IMR-90 (cell line): ENCODE data around the gene LY6G6D. TPM values are rescaled to one million over a fixed set of nuclear protein-coding genes. Genes with fewer than 3 reads are reported as not detected.

Experiments used
- ATAC-seq: fragments of 200-7000 bp; cut with Tn5 transposase; 2 replicates; pipeline ENCODE4 v1.9.1; 2020; ENCODE audit warnings: low read depth, mild to moderate bottlenecking, moderate library complexity
- BruUV-seq: library from RNA; stranded (reverse); fragments of 400-500 nt; replicated peaks from 2 replicates; lab custom pipeline; 2021; lab: Mats Ljungman, UMichigan
- CTCF ChIA-PET: fragments of 300-600 bp; formaldehyde crosslinking; extraction: SDS; loops from one replicate; lab custom pipeline; 2021; ENCODE audit warnings: antibody characterized with exemption; lab: Yijun Ruan, JAX
- POLR2A ChIA-PET: fragments of 300-600 bp; sonication (Branson Sonifier 250); formaldehyde crosslinking; loops from one replicate; lab custom pipeline; 2022; ENCODE audit warnings: antibody characterized with exemption; ENCODE audit not compliant: unreplicated experiment; lab: Charles Lee
- DNase-seq: peaks from one replicate; pipeline ENCODE4 v3.0.0; 2013
- H2AFZ ChIP-seq: replicated peaks from 2 replicates; pipeline ENCODE3; 2013; ENCODE audit warnings: low read length, mild to moderate bottlenecking; ENCODE audit not compliant: poor library complexity
- H2AK5ac ChIP-seq: 2 replicates; pipeline ENCODE4 v1.6.1; 2013; ENCODE audit warnings: low read depth, low read length, inconsistent platforms
- H2AK9ac ChIP-seq: replicated peaks from 2 replicates; pipeline ENCODE3; 2013; ENCODE audit warnings: mild to moderate bottlenecking, low read depth, low read length, moderate library complexity; ENCODE audit not compliant: poor library complexity
- H2BK120ac ChIP-seq: 2 replicates; pipeline ENCODE4 v1.6.1; 2013; ENCODE audit warnings: low read depth, low read length, inconsistent platforms
- H2BK15ac ChIP-seq: 3 replicates; pipeline ENCODE4 v1.6.1; 2013; ENCODE audit warnings: low read depth, low read length, inconsistent platforms
- H2BK20ac ChIP-seq: 2 replicates; pipeline ENCODE4 v1.6.1; 2013; ENCODE audit warnings: low read depth, mild to moderate bottlenecking, inconsistent platforms, low read length, moderate library complexity
- H2BK5ac ChIP-seq: 2 replicates; pipeline ENCODE4 v1.6.1; 2013; ENCODE audit warnings: mild to moderate bottlenecking, low read depth, low read length, inconsistent platforms; ENCODE audit not compliant: poor library complexity, severe bottlenecking
- H3K14ac ChIP-seq: replicated peaks from 2 replicates; pipeline ENCODE4 v1.6.1; 2013; ENCODE audit warnings: low read depth, low read length, inconsistent platforms
- H3K18ac ChIP-seq: 2 replicates; pipeline ENCODE4 v1.6.1; 2013; ENCODE audit warnings: low read depth, low read length, control low read depth
- H3K23ac ChIP-seq: 2 replicates; pipeline ENCODE4 v1.6.1; 2013; ENCODE audit warnings: low read depth, low read length, inconsistent platforms
- H3K27ac ChIP-seq: 2 replicates; pipeline ENCODE4 v1.5.1; 2013; ENCODE audit warnings: mild to moderate bottlenecking, control low read depth, low read length; ENCODE audit not compliant: insufficient read depth
- H3K27me3 ChIP-seq: 2 replicates; pipeline ENCODE4 v1.6.1; 2013; ENCODE audit warnings: low read length; ENCODE audit not compliant: control insufficient read depth, insufficient read depth
- H3K36me3 ChIP-seq: 2 replicates; pipeline ENCODE4 v1.6.1; 2013; ENCODE audit warnings: low read length, mixed read lengths; ENCODE audit not compliant: control insufficient read depth, insufficient read depth
- H3K4ac ChIP-seq: 2 replicates; pipeline ENCODE4 v1.6.1; 2013; ENCODE audit warnings: low read depth, low read length, inconsistent platforms
- H3K4me1 ChIP-seq: 2 replicates; pipeline ENCODE4 v1.6.1; 2013; ENCODE audit warnings: low read length, mixed read lengths; ENCODE audit not compliant: control insufficient read depth, insufficient read depth
- H3K4me2 ChIP-seq: 2 replicates; pipeline ENCODE4 v1.6.1; 2013; ENCODE audit warnings: low read depth, mild to moderate bottlenecking, control low read depth, low read length, moderate library complexity
- H3K4me3 ChIP-seq: 2 replicates; pipeline ENCODE4 v1.5.1; 2013; ENCODE audit warnings: low read depth, mild to moderate bottlenecking, control low read depth, low read length, moderate library complexity; ENCODE audit not compliant: insufficient read depth
- H3K56ac ChIP-seq: 2 replicates; pipeline ENCODE4 v1.6.1; 2013; ENCODE audit warnings: low read length, inconsistent platforms; ENCODE audit not compliant: insufficient read depth; ENCODE audit errors: extremely low read depth
- H3K79me1 ChIP-seq, 2 experiments: 2 replicates each; pipeline ENCODE4 v1.6.1; 2013; ENCODE audit warnings: low read length in 2 of 2, inconsistent platforms in 1 of 2, low read depth in 1 of 2
- H3K9ac ChIP-seq: 2 replicates; pipeline ENCODE4 v1.6.1; 2013; ENCODE audit warnings: low read depth, low read length, control low read depth
- H3K9me1 ChIP-seq: 2 replicates; pipeline ENCODE4 v1.6.1; 2013; ENCODE audit warnings: low read length, inconsistent platforms; ENCODE audit not compliant: insufficient read depth
- H3K9me3 ChIP-seq: 2 replicates; pipeline ENCODE4 v1.6.1; 2013; ENCODE audit warnings: low read length; ENCODE audit not compliant: control insufficient read depth, insufficient read depth
- H4K20me1 ChIP-seq: 2 replicates; pipeline ENCODE4 v1.6.1; 2013; ENCODE audit warnings: low read length, inconsistent platforms; ENCODE audit not compliant: insufficient read depth
- H4K5ac ChIP-seq: 2 replicates; pipeline ENCODE4 v1.6.1; 2013; ENCODE audit warnings: mild to moderate bottlenecking, low read depth, low read length, control low read depth
- H4K8ac ChIP-seq, 2 experiments: 2 replicates each; pipeline ENCODE4 v1.6.1; 2013; ENCODE audit warnings: low read depth in 2 of 2, low read length in 2 of 2, control low read depth in 1 of 2, inconsistent platforms in 1 of 2
- H4K91ac ChIP-seq: 2 replicates; pipeline ENCODE4 v1.6.1; 2013; ENCODE audit warnings: low read depth, low read length, inconsistent platforms; ENCODE audit not compliant: insufficient read depth
- BHLHE40 ChIP-seq: fragments of 150-350 bp; IDR thresholded peaks from 2 replicates; pipeline ENCODE4 v1.6.1; 2016; ENCODE audit warnings: mild to moderate bottlenecking, low read depth, low read length
- CHD1 ChIP-seq: IDR thresholded peaks from 2 replicates; pipeline ENCODE4 v1.6.1; 2012; ENCODE audit warnings: low read depth, low read length, improper control_type of control experiment
- CTCF ChIP-seq: conservative IDR thresholded peaks from 2 replicates; pipeline ENCODE4 v1.5.1; 2012; ENCODE audit warnings: mild to moderate bottlenecking, low read depth, low read length, improper control_type of control experiment
- FOS ChIP-seq: fragments of 150-350 bp; IDR thresholded peaks from 2 replicates; pipeline ENCODE4 v1.6.1; 2016; ENCODE audit warnings: low read depth, low read length
- MAZ ChIP-seq: IDR thresholded peaks from 2 replicates; pipeline ENCODE4 v1.6.1; 2012; ENCODE audit warnings: low read depth, mild to moderate bottlenecking, low read length, improper control_type of control experiment, moderate library complexity, borderline replicate concordance
- MXI1 ChIP-seq: IDR thresholded peaks from 2 replicates; pipeline ENCODE4 v1.6.1; 2012; ENCODE audit warnings: low read depth, mild to moderate bottlenecking, low read length, moderate library complexity, borderline replicate concordance
- RAD21 ChIP-seq: IDR thresholded peaks from 2 replicates; pipeline ENCODE4 v1.6.1; 2012; ENCODE audit warnings: low read length, improper control_type of control experiment
- RFX5 ChIP-seq: IDR thresholded peaks from 2 replicates; pipeline ENCODE4 v1.8.0; 2012; ENCODE audit warnings: low read depth, mild to moderate bottlenecking, low read length, moderate library complexity
- WGBS, 2 experiments: methylation state at CpG; one replicate each; pipeline versions ENCODE4 v1.1.5 to v1.1.7; 2013; ENCODE audit warnings: missing lambda C conversion rate in 2 of 2; ENCODE audit not compliant: insufficient read length in 1 of 2; ENCODE audit errors: extremely low coverage in 2 of 2; 5-methylcytosine and 5-hydroxymethylcytosine counted together
- dilution Hi-C: fragments of 300-500 bp; cut with HindIII; formaldehyde crosslinking; loops from one replicate; pipeline ENCODE4 v1.14.3; 2018; ENCODE audit warnings: low sequenced_read_pairs; ENCODE audit not compliant: unreplicated experiment
- in situ Hi-C: fragments of 300-500 bp; cut with MboI; formaldehyde crosslinking; loops from 3 replicates; pipeline ENCODE4 v1.14.3; 2019; ENCODE audit warnings: low sequenced_read_pairs, inconsistent platforms, mixed read lengths
- intact Hi-C: fragments of 100-400 bp; cut with micrococcal nuclease; formaldehyde crosslinking; loops from 2 replicates; pipeline ENCODE4 v1.10.0; 2022
- polyA plus RNA-seq, 3 experiments: library from polyadenylated mRNA; depleted of rRNA; stranded (reverse); fragments of >200 nt; gene quantifications; 2 replicates each; pipeline ENCODE4 v1.2.3, GENCODE V29; 2012; ENCODE audit warnings: low replicate concordance in 1 of 3
- total RNA-seq: library from RNA; depleted of rRNA; stranded (reverse); fragments of >200 nt; gene quantifications from 2 replicates; pipeline ENCODE4 v1.2.3, GENCODE V29; 2012
- TF ChIP-seq, protein P1 (sequence below): fragments of 150-350 bp; IDR thresholded peaks from 2 replicates; pipeline ENCODE4 v1.6.1; 2016; ENCODE audit warnings: low read depth, mild to moderate bottlenecking, low read length, moderate library complexity, borderline replicate concordance

LY6G6D gene
- total and polyA plus RNA-seq, 2 of the 4 experiments (the other 2 are of a cell fraction): not detected

DNA sequence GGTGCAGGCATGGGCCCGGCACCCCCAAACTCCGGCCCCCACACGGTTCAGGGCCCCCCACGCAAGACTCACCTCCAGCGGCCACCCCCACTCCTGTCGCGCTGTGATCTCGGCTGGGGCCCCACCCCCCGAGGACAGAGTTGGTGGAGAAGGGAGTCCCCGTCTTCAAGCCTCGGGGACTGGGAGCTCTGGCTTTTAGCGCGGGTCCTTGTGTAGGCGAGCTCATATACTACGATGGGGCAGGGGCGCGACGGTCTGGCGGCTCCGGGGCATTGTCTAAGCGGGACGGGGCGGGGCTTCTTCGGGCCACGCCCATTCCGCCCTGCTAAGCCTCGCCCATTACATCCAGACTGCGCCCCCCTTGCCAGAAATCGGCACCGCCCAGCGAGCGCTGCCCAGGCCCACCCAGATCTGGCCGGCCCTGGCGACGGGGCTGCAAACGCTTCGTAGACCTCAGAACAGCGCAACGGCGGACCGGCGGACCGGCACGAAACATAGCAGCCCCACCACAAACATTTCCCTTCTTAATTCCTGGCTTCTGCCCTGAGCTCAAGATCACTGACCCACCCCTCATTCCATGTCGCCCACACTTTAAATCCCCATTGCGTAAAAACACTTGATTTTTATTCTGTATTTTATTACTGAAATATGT, 15.0 kb downstream of the LY6G6D start:
- TF ChIP-seq CTCF (no peak), RAD21 (no peak), RFX5 (no peak), FOS (no peak), CHD1 (no peak), MAZ (no peak; the same call in 1 of the 2 replicates), BHLHE40 (no peak), MXI1 (0 out of 2 replicates have a peak, but pooled peaks have one; percentile 17)
- TF ChIP-seq, protein P1, sequence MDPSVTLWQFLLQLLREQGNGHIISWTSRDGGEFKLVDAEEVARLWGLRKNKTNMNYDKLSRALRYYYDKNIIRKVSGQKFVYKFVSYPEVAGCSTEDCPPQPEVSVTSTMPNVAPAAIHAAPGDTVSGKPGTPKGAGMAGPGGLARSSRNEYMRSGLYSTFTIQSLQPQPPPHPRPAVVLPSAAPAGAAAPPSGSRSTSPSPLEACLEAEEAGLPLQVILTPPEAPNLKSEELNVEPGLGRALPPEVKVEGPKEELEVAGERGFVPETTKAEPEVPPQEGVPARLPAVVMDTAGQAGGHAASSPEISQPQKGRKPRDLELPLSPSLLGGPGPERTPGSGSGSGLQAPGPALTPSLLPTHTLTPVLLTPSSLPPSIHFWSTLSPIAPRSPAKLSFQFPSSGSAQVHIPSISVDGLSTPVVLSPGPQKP: no peak
- H3K23ac ChIP-seq: no peak overlapping the region
- POLR2A ChIA-PET: interaction anchor here (0.6 to 1.0 kb wide), 5 partner anchors 25 to 190 kb away, joined by 3 to 11 read pairs (median 3); partner anchors contain the start of gene HSPA1B
- peak overlapping the region; percentile 53 for H2AK5ac ChIP-seq
- peak overlapping the region; percentile 50; the same call in 1 of the 2 replicates for H4K5ac ChIP-seq
- H2BK120ac ChIP-seq: 0 out of 2 replicates have a peak overlapping the region, but pooled peaks have one; percentile 6
- peak overlapping the region; percentile 63 for H3K4me2 ChIP-seq
- peak overlapping the region; percentile 81 for H3K9ac ChIP-seq
- CTCF ChIA-PET: interaction anchor here (0.7 to 0.9 kb wide), 2 partner anchors 20 to 41 kb away, joined by 3 read pairs; no protein-coding TSS in a partner anchor
- 2% methylated on average over 11 of the region's 46 CpGs; no CpG with 5 or more reads in 1 of the 2 experiments for WGBS, 2 experiments
- peaks cover 50% of the 10 kb centered on the region for H3K36me3 ChIP-seq
- in situ Hi-C loops (no loop called here), intact Hi-C loops (loop anchor here (2.0 kb wide), 3 partner anchors 27 to 101 kb away; partner anchors contain the start of genes ABHD16A and LY6G5C), dilution Hi-C loops (no loop called here)
- H3K56ac ChIP-seq: no peak overlapping the region; the same call in 1 of the 2 replicates
- ATAC-seq (peak; percentile 82), DNase-seq (peak; percentile 85)
- H4K91ac ChIP-seq: peak overlapping the region; percentile 56; the same call in 1 of the 2 replicates
- H2BK15ac ChIP-seq: no peak overlapping the region
- no peaks in the 10 kb centered on the region for H3K27me3 ChIP-seq
- H2AFZ ChIP-seq: peak overlapping the region; percentile 96
- H3K27ac ChIP-seq: peak overlapping the region; percentile 85
- BruUV-seq: no TSS peak
- H3K4ac ChIP-seq: peak overlapping the region; percentile 92
- H3K79me1 ChIP-seq: peaks cover 0 to 54% of the 10 kb centered on the region in 2 experiments; a peak in 3 of 4 replicates
- peaks cover 7% of the 10 kb centered on the region for H3K4me1 ChIP-seq
- peaks cover 37% of the 10 kb centered on the region for H4K20me1 ChIP-seq
- H3K9me3 ChIP-seq: no peaks in the 10 kb centered on the region
- peak overlapping the region; percentile 18; the same call in 1 of the 2 replicates for H3K18ac ChIP-seq
- H3K4me3 ChIP-seq: peak overlapping the region; percentile 85
- peak overlapping the region; percentile 99 for H2AK9ac ChIP-seq
- H3K14ac ChIP-seq: peak overlapping the region; percentile 75
- peaks cover 5% of the 10 kb centered on the region for H3K9me1 ChIP-seq
- H2BK20ac ChIP-seq: no peak overlapping the region
- peak overlapping the region in 1 of 2 experiments; percentile 75; a peak in 2 of 4 replicates for H4K8ac ChIP-seq
- H2BK5ac ChIP-seq: peak overlapping the region; percentile 83
